A549 (cell line): ENCODE data around the gene CRIP3. TPM values are rescaled to one million over a fixed set of nuclear protein-coding genes. Genes with fewer than 3 reads are reported as not detected.

Source experiments
- ATAC-seq, 2 experiments: fragments of 200-7000 bp in 1 of 2; fragments of >200 bp in 1 of 2; cut with Nextera tagmentation in 1 of 2; cut with Tn5 transposase in 1 of 2; 3 replicates each; pipeline versions ENCODE4 v1.8.0 to v1.9.1; 2018 to 2020; ENCODE audit warnings: mild to moderate bottlenecking in 1 of 2, moderate library complexity in 1 of 2
- CTCF ChIA-PET: fragments of 300-600 bp; sonication (Branson Sonifier 250); formaldehyde crosslinking; extraction: SDS; loops from one replicate; lab custom pipeline; 2021; ENCODE audit warnings: antibody characterized with exemption, inconsistent platforms; lab: Yijun Ruan, JAX
- POLR2A ChIA-PET: fragments of 350-600 bp; formaldehyde crosslinking; extraction: SDS; loops from one replicate; lab custom pipeline; 2021; ENCODE audit warnings: antibody characterized with exemption, inconsistent platforms; lab: Yijun Ruan, JAX
- DNase-seq, 2 experiments: peaks; one replicate each; pipeline versions ENCODE4 v3.0.0 to v3.0.0-alpha.2; 2011 to 2016; ENCODE audit warnings: low read depth in 1 of 2, low spot score in 1 of 2
- FAIRE-seq: peaks from 2 replicates; lab custom pipeline; 2011; peaks lifted over from hg19 to GRCh38; lab: Jason Lieb, UNC
- H3K27ac ChIP-seq, 2 experiments: fragments of >200 bp; sonication (Bioruptor Twin); formaldehyde crosslinking; 3 replicates each; pipeline ENCODE4 v1.5.1; 2016 to 2017
- H3K4me1 ChIP-seq: fragments of >200 bp; sonication (Bioruptor Twin); formaldehyde crosslinking; 3 replicates; pipeline ENCODE4 v1.6.1; 2016
- H3K4me2 ChIP-seq: fragments of >200 bp; sonication (Bioruptor Twin); formaldehyde crosslinking; 3 replicates; pipeline ENCODE4 v1.6.1; 2016
- H3K4me3 ChIP-seq: fragments of >200 bp; sonication (Bioruptor Twin); formaldehyde crosslinking; 3 replicates; pipeline ENCODE4 v1.5.1; 2016
- H3K9me3 ChIP-seq: fragments of >200 bp; sonication (Bioruptor Twin); formaldehyde crosslinking; 3 replicates; pipeline ENCODE4 v1.6.1; 2016
- CBX8 ChIP-seq: fragments of 200-600 bp; sonication (generic); IDR thresholded peaks from 2 replicates; pipeline ENCODE4 v1.6.1; 2016
- CEBPB ChIP-seq, 2 experiments: fragments of >200 bp in 1 of 2; sonication (Bioruptor Twin) in 1 of 2; formaldehyde crosslinking in 1 of 2; IDR thresholded peaks; 2 replicates each; pipeline ENCODE4 v1.6.1; 2012 to 2016
- EP300 ChIP-seq, 2 experiments: fragments of >200 bp; sonication (Bioruptor Twin); formaldehyde crosslinking; IDR thresholded peaks; 2 replicates in 1 of 2; 3 replicates in 1 of 2; pipeline ENCODE4 v1.6.1; 2016 to 2017
- FOSL2 ChIP-seq, 2 experiments: fragments of 450-650 bp in 1 of 2; fragments of >200 bp in 1 of 2; sonication (Bioruptor Twin) in 1 of 2; formaldehyde crosslinking; IDR thresholded peaks; 2 replicates each; pipeline versions ENCODE4 v1.5.0 to v1.6.1; 2016 to 2020; ENCODE audit warnings: mild to moderate bottlenecking in 1 of 2, moderate library complexity in 1 of 2
- HDAC2 ChIP-seq: fragments of 200-600 bp; sonication (generic); IDR thresholded peaks from 2 replicates; pipeline ENCODE4 v1.6.1; 2016
- HOXB13 ChIP-seq: fragments of 250-450 bp; sonication (Bioruptor Pico); IDR thresholded peaks from 2 replicates; pipeline ENCODE4 v1.5.0; 2020; ENCODE audit warnings: low read depth, mild to moderate bottlenecking, moderate library complexity
- JUN ChIP-seq, 2 experiments: fragments of >200 bp; sonication (Bioruptor Twin); formaldehyde crosslinking; IDR thresholded peaks; 2 replicates in 1 of 2; 3 replicates in 1 of 2; pipeline ENCODE4 v1.6.1; 2016 to 2017
- KDM1A ChIP-seq: fragments of 200-600 bp; sonication (generic); IDR thresholded peaks from 2 replicates; pipeline ENCODE4 v1.6.1; 2016; ENCODE audit warnings: low read depth, mild to moderate bottlenecking
- KDM5A ChIP-seq: fragments of 200-600 bp; sonication (generic); IDR thresholded peaks from 2 replicates; pipeline ENCODE4 v1.6.1; 2016; ENCODE audit warnings: antibody characterized with exemption, mild to moderate bottlenecking
- PHF8 ChIP-seq: fragments of 200-600 bp; sonication (generic); IDR thresholded peaks from 2 replicates; pipeline ENCODE4 v1.6.1; 2016; ENCODE audit warnings: low read depth, mild to moderate bottlenecking, antibody characterized with exemption, moderate library complexity, borderline replicate concordance
- RAD21 ChIP-seq, 2 experiments: fragments of >200 bp in 1 of 2; sonication (Bioruptor Twin) in 1 of 2; formaldehyde crosslinking in 1 of 2; IDR thresholded peaks in 1 of 2; conservative IDR thresholded peaks in 1 of 2; 2 replicates in 1 of 2; 3 replicates in 1 of 2; pipeline ENCODE4 v1.6.1; 2012 to 2018; ENCODE audit warnings: inconsistent platforms in 1 of 2
- RFX5 ChIP-seq: fragments of 450-650 bp; IDR thresholded peaks from 2 replicates; pipeline ENCODE4 v1.7.1; 2014; ENCODE audit warnings: antibody characterized with exemption, mild to moderate bottlenecking, moderate library complexity
- SREBF2 ChIP-seq: fragments of 450-650 bp; IDR thresholded peaks from 2 replicates; pipeline ENCODE4 v1.6.1; 2014; ENCODE audit warnings: mild to moderate bottlenecking, moderate library complexity
- TP53 ChIP-seq: fragments of 250-450 bp; sonication (Bioruptor Pico); IDR thresholded peaks from 2 replicates; pipeline ENCODE4 v1.5.0; 2021; ENCODE audit warnings: mild to moderate bottlenecking, moderate library complexity
- ZFP36 ChIP-seq: fragments of 450-650 bp; IDR thresholded peaks from 2 replicates; pipeline ENCODE4 v1.6.1; 2014; ENCODE audit warnings: borderline replicate concordance; ENCODE audit not compliant: partially characterized antibody
- ZNF302 ChIP-seq: fragments of 250-450 bp; sonication (Bioruptor Pico); IDR thresholded peaks from 2 replicates; pipeline ENCODE4 v1.9.0; 2021; ENCODE audit warnings: inconsistent platforms, mild to moderate bottlenecking, moderate library complexity
- ZSCAN20 ChIP-seq: fragments of 250-450 bp; sonication (Bioruptor Pico); IDR thresholded peaks from 2 replicates; pipeline ENCODE4 v1.8.0; 2022; ENCODE audit warnings: mild to moderate bottlenecking, moderate library complexity
- WGBS: methylation state at CpG from one replicate; pipeline ENCODE4 v1.1.6; 2017; ENCODE audit errors: missing lambda C conversion rate; 5-methylcytosine and 5-hydroxymethylcytosine counted together
- polyA plus RNA-seq, 4 experiments: library from polyadenylated mRNA; depleted of rRNA in 3 of 4; stranded (reverse); fragments of >200 nt; fragmentation: RNase III in 1 of 4; extraction: RNeasy Plus Mini Kit Qiagen cat#74134 plus additional on column Dnase treatment in 1 of 4; gene quantifications; 2 replicates in 3 of 4; 3 replicates in 1 of 4; pipeline ENCODE4 v1.2.3, GENCODE V29; 2011 to 2017
- TF ChIP-seq, protein P1 (sequence below): fragments of 450-650 bp; IDR thresholded peaks from 2 replicates; pipeline ENCODE4 v1.6.1; 2014; ENCODE audit warnings: antibody characterized with exemption
- TF ChIP-seq, protein P2 (sequence below): fragments of >200 bp; sonication (Bioruptor Twin); formaldehyde crosslinking; IDR thresholded peaks from 3 replicates; pipeline ENCODE4 v1.6.1; 2016
- TF ChIP-seq, protein P3 (sequence below): fragments of 250-450 bp; sonication (Bioruptor Pico); IDR thresholded peaks from 2 replicates; pipeline ENCODE4 v1.5.0; 2020; ENCODE audit warnings: low read depth, mild to moderate bottlenecking, moderate library complexity
- TF ChIP-seq, protein P4 (sequence below): fragments of 200-600 bp; sonication (generic); IDR thresholded peaks from 2 replicates; pipeline ENCODE4 v1.6.1; 2016; ENCODE audit warnings: antibody characterized with exemption, mild to moderate bottlenecking, moderate library complexity

Gene CRIP3
- polyA plus RNA-seq, 2 of the 4 experiments (the other 2 are of a cell fraction): 1.3 to 2.8 TPM

DNA sequence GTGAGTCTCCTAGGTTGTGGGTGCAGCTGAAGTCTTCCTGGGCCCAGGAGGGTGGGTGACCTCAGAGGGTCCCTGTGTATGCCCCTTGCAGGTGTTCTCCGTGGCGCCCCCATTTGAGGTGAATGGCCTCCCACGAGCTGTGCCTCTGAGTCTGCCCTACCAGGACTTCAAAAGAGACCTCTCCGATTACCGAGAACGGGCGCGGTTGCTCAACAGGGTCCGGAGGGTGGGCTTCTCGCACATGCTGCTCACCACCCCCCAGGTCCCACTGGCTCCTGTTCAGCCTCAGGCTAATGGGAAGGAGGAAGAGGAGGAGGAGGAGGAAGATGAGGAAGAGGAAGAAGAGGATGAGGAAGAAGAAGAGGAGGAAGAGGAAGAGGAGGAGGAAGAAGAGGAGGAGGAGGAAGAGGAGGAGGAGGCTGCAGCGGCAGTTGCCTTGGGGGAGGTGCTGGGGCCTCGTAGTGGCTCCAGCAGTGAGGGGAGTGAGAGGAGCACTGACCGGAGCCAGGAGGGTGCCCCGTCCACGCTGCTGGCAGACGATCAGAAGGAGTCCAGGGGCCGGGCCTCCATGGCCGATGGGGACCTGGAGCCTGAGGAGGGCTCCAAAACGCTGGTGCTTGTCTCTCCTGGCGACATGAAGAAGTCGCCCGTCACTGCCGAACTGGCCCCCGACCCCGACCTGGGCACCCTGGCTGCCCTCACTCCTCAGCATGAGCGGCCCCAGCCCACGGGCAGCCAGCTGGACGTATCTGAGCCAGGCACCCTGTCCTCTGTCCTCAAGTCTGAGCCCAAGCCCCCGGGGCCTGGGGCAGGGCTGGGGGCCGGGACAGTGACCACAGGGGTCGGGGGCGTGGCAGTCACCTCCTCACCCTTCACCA lies 25.8 kb downstream of the CRIP3 start (continued):
- TF ChIP-seq, protein P1, sequence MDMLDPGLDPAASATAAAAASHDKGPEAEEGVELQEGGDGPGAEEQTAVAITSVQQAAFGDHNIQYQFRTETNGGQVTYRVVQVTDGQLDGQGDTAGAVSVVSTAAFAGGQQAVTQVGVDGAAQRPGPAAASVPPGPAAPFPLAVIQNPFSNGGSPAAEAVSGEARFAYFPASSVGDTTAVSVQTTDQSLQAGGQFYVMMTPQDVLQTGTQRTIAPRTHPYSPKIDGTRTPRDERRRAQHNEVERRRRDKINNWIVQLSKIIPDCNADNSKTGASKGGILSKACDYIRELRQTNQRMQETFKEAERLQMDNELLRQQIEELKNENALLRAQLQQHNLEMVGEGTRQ: no peak

DNA sequence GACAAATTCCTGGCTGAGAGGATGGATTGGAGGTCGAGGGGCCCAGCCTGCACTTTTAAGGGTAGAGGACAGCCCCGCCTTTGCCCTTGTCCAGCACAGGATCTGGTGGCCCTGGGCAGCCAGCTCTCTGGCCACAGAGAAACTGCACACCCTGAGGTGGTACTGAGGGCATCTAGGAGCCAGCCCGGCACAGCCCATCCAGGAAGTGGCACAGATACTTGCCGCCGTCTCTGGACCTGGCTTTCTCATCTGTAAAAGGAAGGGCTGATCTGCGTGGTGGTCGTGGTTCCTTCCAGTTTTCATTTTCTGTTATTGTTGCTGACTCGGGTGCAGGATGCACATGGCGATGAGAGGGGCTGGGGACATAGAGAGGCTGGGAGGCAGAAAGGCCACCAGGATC lies 26.6 kb downstream of the CRIP3 start:
- FAIRE-seq: no peak
- no peak for ATAC-seq
- H3K4me3 ChIP-seq: no peak overlapping the region
- POLR2A ChIA-PET: no interaction called here
- no peak for DNase-seq
- H3K9me3 ChIP-seq: no peaks in the 10 kb centered on the region
- H3K4me1 ChIP-seq: peaks cover 28% of the 10 kb centered on the region
- H3K27ac ChIP-seq: no peak overlapping the region
- CTCF ChIA-PET: no interaction called here
- 71% methylated on average over 7 of the region's 9 CpGs for WGBS
- H3K4me2 ChIP-seq: no peak overlapping the region
- TF ChIP-seq, protein P1: no peak
- TF ChIP-seq TP53 (CRISPR knock-in tag) (no peak), FOSL2 (IDR thresholded peaks at IDR 0.05) (no peak), FOSL2 (CRISPR knock-in tag; IDR thresholded peaks at IDR 0.05) (no peak), CEBPB (IDR thresholded peaks at IDR 0.05) (no peak), ZNF302 (CRISPR knock-in tag) (no peak), JUN (IDR thresholded peaks at IDR 0.05) (no peak), CBX8 (no peak)
- TF ChIP-seq, all 56 proteins: peak for 0

DNA sequence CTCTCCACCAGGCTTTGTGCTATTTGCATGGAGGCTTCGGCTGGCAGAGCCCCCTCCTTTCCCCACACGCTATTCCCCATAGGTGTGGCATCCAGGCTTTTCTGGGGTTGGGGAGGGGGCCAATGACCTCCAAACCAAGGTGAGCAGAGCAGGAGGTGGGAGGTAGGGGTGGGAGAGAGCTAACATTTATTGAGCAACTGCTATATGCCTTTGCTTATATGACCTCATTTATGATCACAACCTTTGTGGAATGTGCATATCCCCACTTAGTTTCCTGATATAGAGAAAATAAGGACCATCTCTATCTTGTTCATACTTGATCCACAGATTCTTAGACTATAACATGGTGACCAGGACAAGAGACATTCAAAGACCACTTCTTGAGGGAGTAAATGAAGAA lies 28.4 kb downstream of the CRIP3 start:
- no peak for DNase-seq
- Histone ChIP-seq H3K4me1 (peaks cover 42% of the 10 kb centered on the region), H3K27ac (no peak overlapping the region), H3K4me3 (no peak overlapping the region), H3K9me3 (no peaks in the 10 kb centered on the region), H3K4me2 (no peak overlapping the region)
- no peak for FAIRE-seq
- CTCF ChIA-PET: no interaction called here
- no peak for ATAC-seq
- 50% methylated on average over 1 of the region's 2 CpGs for WGBS
- POLR2A ChIA-PET: no interaction called here
- TF ChIP-seq, protein P2, sequence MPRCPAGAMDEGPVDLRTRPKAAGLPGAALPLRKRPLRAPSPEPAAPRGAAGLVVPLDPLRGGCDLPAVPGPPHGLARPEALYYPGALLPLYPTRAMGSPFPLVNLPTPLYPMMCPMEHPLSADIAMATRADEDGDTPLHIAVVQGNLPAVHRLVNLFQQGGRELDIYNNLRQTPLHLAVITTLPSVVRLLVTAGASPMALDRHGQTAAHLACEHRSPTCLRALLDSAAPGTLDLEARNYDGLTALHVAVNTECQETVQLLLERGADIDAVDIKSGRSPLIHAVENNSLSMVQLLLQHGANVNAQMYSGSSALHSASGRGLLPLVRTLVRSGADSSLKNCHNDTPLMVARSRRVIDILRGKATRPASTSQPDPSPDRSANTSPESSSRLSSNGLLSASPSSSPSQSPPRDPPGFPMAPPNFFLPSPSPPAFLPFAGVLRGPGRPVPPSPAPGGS: no peak
- no peak for TF ChIP-seq ZSCAN20 (CRISPR knock-in tag)
- TF ChIP-seq, protein P1: no peak
- TF ChIP-seq ZFP36: no peak
- TF ChIP-seq RAD21 (conservative IDR thresholded peaks at IDR 0.05 in 1 of 2, IDR thresholded peaks at IDR 0.05 in 1 of 2): no peak
- TF ChIP-seq TP53 (CRISPR knock-in tag): no peak
- no peak for TF ChIP-seq RFX5
- no peak for TF ChIP-seq EP300 (IDR thresholded peaks at IDR 0.05)
- no peak for TF ChIP-seq KDM5A
- TF ChIP-seq, protein P3, sequence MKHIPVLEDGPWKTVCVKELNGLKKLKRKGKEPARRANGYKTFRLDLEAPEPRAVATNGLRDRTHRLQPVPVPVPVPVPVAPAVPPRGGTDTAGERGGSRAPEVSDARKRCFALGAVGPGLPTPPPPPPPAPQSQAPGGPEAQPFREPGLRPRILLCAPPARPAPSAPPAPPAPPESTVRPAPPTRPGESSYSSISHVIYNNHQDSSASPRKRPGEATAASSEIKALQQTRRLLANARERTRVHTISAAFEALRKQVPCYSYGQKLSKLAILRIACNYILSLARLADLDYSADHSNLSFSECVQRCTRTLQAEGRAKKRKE (CRISPR knock-in tag): no peak
- no peak for TF ChIP-seq HDAC2
- no peak for TF ChIP-seq PHF8
- TF ChIP-seq, protein P4, sequence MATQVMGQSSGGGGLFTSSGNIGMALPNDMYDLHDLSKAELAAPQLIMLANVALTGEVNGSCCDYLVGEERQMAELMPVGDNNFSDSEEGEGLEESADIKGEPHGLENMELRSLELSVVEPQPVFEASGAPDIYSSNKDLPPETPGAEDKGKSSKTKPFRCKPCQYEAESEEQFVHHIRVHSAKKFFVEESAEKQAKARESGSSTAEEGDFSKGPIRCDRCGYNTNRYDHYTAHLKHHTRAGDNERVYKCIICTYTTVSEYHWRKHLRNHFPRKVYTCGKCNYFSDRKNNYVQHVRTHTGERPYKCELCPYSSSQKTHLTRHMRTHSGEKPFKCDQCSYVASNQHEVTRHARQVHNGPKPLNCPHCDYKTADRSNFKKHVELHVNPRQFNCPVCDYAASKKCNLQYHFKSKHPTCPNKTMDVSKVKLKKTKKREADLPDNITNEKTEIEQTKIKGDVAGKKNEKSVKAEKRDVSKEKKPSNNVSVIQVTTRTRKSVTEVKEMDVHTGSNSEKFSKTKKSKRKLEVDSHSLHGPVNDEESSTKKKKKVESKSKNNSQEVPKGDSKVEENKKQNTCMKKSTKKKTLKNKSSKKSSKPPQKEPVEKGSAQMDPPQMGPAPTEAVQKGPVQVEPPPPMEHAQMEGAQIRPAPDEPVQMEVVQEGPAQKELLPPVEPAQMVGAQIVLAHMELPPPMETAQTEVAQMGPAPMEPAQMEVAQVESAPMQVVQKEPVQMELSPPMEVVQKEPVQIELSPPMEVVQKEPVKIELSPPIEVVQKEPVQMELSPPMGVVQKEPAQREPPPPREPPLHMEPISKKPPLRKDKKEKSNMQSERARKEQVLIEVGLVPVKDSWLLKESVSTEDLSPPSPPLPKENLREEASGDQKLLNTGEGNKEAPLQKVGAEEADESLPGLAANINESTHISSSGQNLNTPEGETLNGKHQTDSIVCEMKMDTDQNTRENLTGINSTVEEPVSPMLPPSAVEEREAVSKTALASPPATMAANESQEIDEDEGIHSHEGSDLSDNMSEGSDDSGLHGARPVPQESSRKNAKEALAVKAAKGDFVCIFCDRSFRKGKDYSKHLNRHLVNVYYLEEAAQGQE: no peak
- TF ChIP-seq KDM1A: no peak
- TF ChIP-seq CBX8: no peak
- no peak for TF ChIP-seq SREBF2
- no peak for TF ChIP-seq HOXB13
